Endothelial cell of umbilical vein (primary cell): ENCODE data around the gene TPMT. TPM values are rescaled to one million over a fixed set of nuclear protein-coding genes. Genes with fewer than 3 reads are reported as not detected.

Experiments
- BruUV-seq: library from RNA; stranded (reverse); fragments of 400-500 nt; replicated peaks from 2 replicates; lab custom pipeline; 2021; lab: Mats Ljungman, UMichigan
- CTCF ChIA-PET: fragments of 300-600, 350-600 bp; sonication (Branson Sonifier 250); formaldehyde crosslinking; loops from one replicate; lab custom pipeline; 2021; ENCODE audit warnings: antibody characterized with exemption, inconsistent platforms; lab: Charles Lee
- POLR2A ChIA-PET: fragments of 300-600, 350-600 bp; sonication (Branson Sonifier 250); formaldehyde crosslinking; loops from one replicate; lab custom pipeline; 2021; ENCODE audit warnings: antibody characterized with exemption, inconsistent platforms; lab: Charles Lee
- DNase-seq: peaks from one replicate; pipeline ENCODE4 v3.0.0-alpha.2; 2011; ENCODE audit warnings: low read depth, low spot score
- FAIRE-seq: peaks from 2 replicates; lab custom pipeline; 2011; peaks lifted over from hg19 to GRCh38; lab: Jason Lieb, UNC
- H2AFZ ChIP-seq: 2 replicates; pipeline ENCODE4 v1.6.0; 2012; ENCODE audit warnings: low read depth, low read length, control low read depth, inconsistent platforms
- H3K27ac ChIP-seq: 2 replicates; pipeline ENCODE4 v1.5.1; 2011; ENCODE audit warnings: low read depth, mild to moderate bottlenecking, control low read depth, low read length, moderate library complexity; ENCODE audit not compliant: insufficient read depth
- H3K27me3 ChIP-seq, 2 experiments: 2 replicates each; pipeline versions ENCODE4 v1.6.0 to v1.6.1; 2011; ENCODE audit warnings: low read length in 2 of 2, mixed read lengths in 1 of 2; ENCODE audit not compliant: control insufficient read depth in 2 of 2, insufficient read depth in 2 of 2
- H3K36me3 ChIP-seq, 2 experiments: 2 replicates in 1 of 2; 3 replicates in 1 of 2; pipeline ENCODE4 v1.5.1; 2011; ENCODE audit warnings: low read length in 2 of 2, mild to moderate bottlenecking in 1 of 2, moderate library complexity in 1 of 2; ENCODE audit not compliant: control insufficient read depth in 2 of 2, insufficient read depth in 2 of 2; ENCODE audit errors: extremely low read depth in 1 of 2
- H3K4me1 ChIP-seq: 3 replicates; pipeline ENCODE4 v1.5.1; 2011; ENCODE audit warnings: mild to moderate bottlenecking, low read length; ENCODE audit not compliant: control insufficient read depth, insufficient read depth; ENCODE audit errors: extremely low read depth
- H3K4me2 ChIP-seq: 2 replicates; pipeline ENCODE4 v1.6.1; 2011; ENCODE audit warnings: low read length, control low read depth, mixed read lengths; ENCODE audit not compliant: insufficient read depth
- H3K4me3 ChIP-seq, 3 experiments: fragments of 200-600 bp in 1 of 3; sonication (generic), shearing (Covaris generic) in 1 of 3; replicated peaks in 1 of 3; 2 replicates each; pipeline ENCODE4 v1.5.1; 2011 to 2016; ENCODE audit warnings: control low read depth in 3 of 3, low read length in 3 of 3, mild to moderate bottlenecking in 2 of 3, inconsistent platforms in 1 of 3, low read depth in 1 of 3, moderate library complexity in 1 of 3; ENCODE audit not compliant: insufficient read depth in 1 of 3
- H3K79me2 ChIP-seq: 2 replicates; pipeline ENCODE4 v1.6.0; 2012; ENCODE audit warnings: low read length, inconsistent platforms; ENCODE audit not compliant: control insufficient read depth, insufficient read depth
- H3K9ac ChIP-seq: replicated peaks from 2 replicates; pipeline ENCODE3; 2011; ENCODE audit warnings: low read length, control low read depth; ENCODE audit not compliant: insufficient read depth; ENCODE audit errors: extremely low read depth
- H3K9me1 ChIP-seq: replicated peaks from 3 replicates; pipeline ENCODE4 v1.6.0; 2011; ENCODE audit warnings: mild to moderate bottlenecking, low read length; ENCODE audit not compliant: control insufficient read depth, insufficient read depth; ENCODE audit errors: extremely low read depth
- H3K9me3 ChIP-seq: replicated peaks from 2 replicates; pipeline ENCODE4 v1.5.1; 2012; ENCODE audit warnings: low read length, inconsistent platforms; ENCODE audit not compliant: control insufficient read depth, insufficient read depth
- H4K20me1 ChIP-seq: replicated peaks from 2 replicates; pipeline ENCODE3; 2011; ENCODE audit warnings: mild to moderate bottlenecking, low read length; ENCODE audit not compliant: control insufficient read depth, insufficient read depth; ENCODE audit errors: extremely low read depth
- CTCF ChIP-seq, 2 donors: IDR thresholded peaks; 1 replicate in 1 of 2; 2 replicates in 1 of 2; pipeline ENCODE4 v1.5.1; 2011; ENCODE audit warnings: low read length in 2 of 2, mild to moderate bottlenecking in 2 of 2, moderate library complexity in 2 of 2, control low read depth in 1 of 2, inconsistent platforms in 1 of 2, low read depth in 1 of 2; ENCODE audit not compliant: insufficient read depth in 1 of 2; ENCODE audit errors: extremely low read depth in 1 of 2
- FOS ChIP-seq: IDR thresholded peaks from 2 replicates; pipeline ENCODE4 v1.6.1; 2011; ENCODE audit warnings: mild to moderate bottlenecking, low read length, moderate library complexity, borderline replicate concordance; ENCODE audit not compliant: insufficient read depth
- POLR2A ChIP-seq: IDR thresholded peaks from 2 replicates; pipeline ENCODE4 v1.6.1; 2012; ENCODE audit warnings: low read depth, mild to moderate bottlenecking, control low read depth, low read length
- POLR2AphosphoS5 ChIP-seq: IDR thresholded peaks from 2 replicates; pipeline ENCODE4 v1.6.1; 2012; ENCODE audit warnings: low read depth, mild to moderate bottlenecking, control low read depth, low read length, moderate library complexity; ENCODE audit not compliant: insufficient read depth
- dilution Hi-C: fragments of 300-500 bp; cut with MboI; formaldehyde crosslinking; loops from one replicate; pipeline ENCODE4 v1.15.0; 2019; ENCODE audit warnings: low sequenced_read_pairs; ENCODE audit not compliant: extremely low pct_ligation_motif_present
- intact Hi-C: fragments of 100-400 bp; cut with micrococcal nuclease; formaldehyde crosslinking; loops from one replicate; pipeline ENCODE4 v1.10.0; 2022
- polyA plus RNA-seq, 4 experiments: library from polyadenylated mRNA; depleted of rRNA in 3 of 4; stranded (reverse) in 3 of 4; unstranded in 1 of 4; fragments of >200 nt; gene quantifications; 2 replicates each; pipeline versions ENCODE4 v1.2.1 to v1.2.3, GENCODE V29; 2011 to 2012; ENCODE audit warnings: missing spikeins in 1 of 4
- total RNA-seq: library from RNA; stranded (reverse); gene quantifications from 2 replicates; pipeline ENCODE4 v1.2.3, GENCODE V29; 2021
- TF ChIP-seq, protein P1 (sequence below): IDR thresholded peaks from 2 replicates; pipeline ENCODE4 v1.6.1; 2011; ENCODE audit not compliant: insufficient read depth, insufficient read length

The TPMT gene
- total and polyA plus RNA-seq, 2 donors (not counting 3 experiments of a cell fraction or from before 2014, with no cell fraction given), result 6.5 to 11.1 TPM

- POLR2A ChIA-PET, result no interaction called here
- H3K9me3 ChIP-seq, result no peaks in the 10 kb centered on the region
- no peak overlapping the region for H3K4me2 ChIP-seq
- dilution Hi-C loops, result no loop called here
- H3K9ac ChIP-seq, result no peak overlapping the region
- no peak overlapping the region for H3K4me3 ChIP-seq
- no peak for FAIRE-seq
- no peaks in the 10 kb centered on the region for H3K9me1 ChIP-seq
- H2AFZ ChIP-seq, result no peak overlapping the region
- CTCF ChIA-PET, result no interaction called here
- no peaks in the 10 kb centered on the region for H3K79me2 ChIP-seq
- DNase-seq, result no peak
- no peaks in the 10 kb centered on the region for H3K36me3 ChIP-seq
- H4K20me1 ChIP-seq, result no peaks in the 10 kb centered on the region
- BruUV-seq, result no TSS peak
- H3K27ac ChIP-seq, result no peak overlapping the region
- H3K27me3 ChIP-seq, result no peaks in the 10 kb centered on the region
- intact Hi-C loops, result no loop called here
- TF ChIP-seq POLR2A, result no peak
- TF ChIP-seq FOS, result no peak
- TF ChIP-seq, protein P1, sequence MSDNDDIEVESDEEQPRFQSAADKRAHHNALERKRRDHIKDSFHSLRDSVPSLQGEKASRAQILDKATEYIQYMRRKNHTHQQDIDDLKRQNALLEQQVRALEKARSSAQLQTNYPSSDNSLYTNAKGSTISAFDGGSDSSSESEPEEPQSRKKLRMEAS, result no peak
- no peak for TF ChIP-seq POLR2AphosphoS5
- TF ChIP-seq CTCF (IDR thresholded peaks at IDR 0.05; ENCODE audit: extremely low read depth in 1 of 2, insufficient read depth in 1 of 2, low read depth in 1 of 2, low read length in 2 of 2), result no peak
- no peaks in the 10 kb centered on the region for H3K4me1 ChIP-seq
These were observed 31.8 kb upstream of the TPMT start for GRCh38 chr6:18186540-18187250.
